GM12892 (cell line): ENCODE measurements around the gene FBXW5.

Experiments used
- DNase-seq: peaks from one replicate; pipeline ENCODE4 v3.0.0; 2011; ENCODE audit not compliant: insufficient read length
- FAIRE-seq: peaks from 2 replicates; lab custom pipeline; 2011; peaks lifted over from hg19 to GRCh38; lab: Jason Lieb, UNC
- POLR2A ChIP-seq: IDR thresholded peaks from 2 replicates; pipeline ENCODE4 v1.6.1; 2011; ENCODE audit warnings: low read depth, low read length, control low read depth
- POLR2AphosphoS5 ChIP-seq: IDR thresholded peaks from 2 replicates; pipeline ENCODE4 v1.6.1; 2011; ENCODE audit warnings: low read depth, low read length, control low read depth
- TAF1 ChIP-seq: IDR thresholded peaks from 2 replicates; pipeline ENCODE4 v1.6.1; 2011; ENCODE audit warnings: low read depth, mild to moderate bottlenecking, control low read depth, low read length, borderline replicate concordance

FBXW5 gene

DNA sequence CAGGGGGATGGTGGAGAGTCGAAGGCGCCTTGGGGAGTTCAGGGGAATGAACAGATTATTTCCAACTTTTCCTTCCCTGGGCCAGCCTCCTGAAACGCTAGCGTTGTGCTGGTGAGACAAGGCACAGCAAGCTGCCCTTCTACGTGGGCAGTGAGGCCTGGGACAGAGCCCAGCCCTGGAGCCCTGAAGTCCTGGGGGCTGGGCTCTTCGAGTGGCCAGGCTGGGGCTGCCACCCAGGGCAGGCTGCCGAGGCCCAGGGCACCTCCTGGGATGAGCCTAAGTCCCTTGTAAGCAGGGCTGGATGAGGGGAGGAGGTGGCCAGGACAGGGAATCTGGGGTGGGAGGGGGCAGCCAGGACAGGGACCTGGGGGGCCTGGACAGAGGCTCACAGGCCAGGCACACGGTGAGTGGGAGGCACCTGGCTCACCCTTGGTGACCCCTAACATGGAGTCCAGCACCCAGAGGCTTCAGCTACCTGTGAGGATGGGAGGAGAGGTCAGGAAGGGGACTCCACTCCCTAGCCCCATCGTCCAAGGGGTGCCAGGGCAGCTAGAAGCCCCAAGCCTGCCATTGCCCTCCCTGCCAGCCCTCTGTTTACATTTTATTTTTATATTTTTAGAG, 6.2 kb upstream of the FBXW5 start:
- no peak for TF ChIP-seq POLR2A
- no peak for DNase-seq
- peak; percentile 9 for FAIRE-seq

DNA sequence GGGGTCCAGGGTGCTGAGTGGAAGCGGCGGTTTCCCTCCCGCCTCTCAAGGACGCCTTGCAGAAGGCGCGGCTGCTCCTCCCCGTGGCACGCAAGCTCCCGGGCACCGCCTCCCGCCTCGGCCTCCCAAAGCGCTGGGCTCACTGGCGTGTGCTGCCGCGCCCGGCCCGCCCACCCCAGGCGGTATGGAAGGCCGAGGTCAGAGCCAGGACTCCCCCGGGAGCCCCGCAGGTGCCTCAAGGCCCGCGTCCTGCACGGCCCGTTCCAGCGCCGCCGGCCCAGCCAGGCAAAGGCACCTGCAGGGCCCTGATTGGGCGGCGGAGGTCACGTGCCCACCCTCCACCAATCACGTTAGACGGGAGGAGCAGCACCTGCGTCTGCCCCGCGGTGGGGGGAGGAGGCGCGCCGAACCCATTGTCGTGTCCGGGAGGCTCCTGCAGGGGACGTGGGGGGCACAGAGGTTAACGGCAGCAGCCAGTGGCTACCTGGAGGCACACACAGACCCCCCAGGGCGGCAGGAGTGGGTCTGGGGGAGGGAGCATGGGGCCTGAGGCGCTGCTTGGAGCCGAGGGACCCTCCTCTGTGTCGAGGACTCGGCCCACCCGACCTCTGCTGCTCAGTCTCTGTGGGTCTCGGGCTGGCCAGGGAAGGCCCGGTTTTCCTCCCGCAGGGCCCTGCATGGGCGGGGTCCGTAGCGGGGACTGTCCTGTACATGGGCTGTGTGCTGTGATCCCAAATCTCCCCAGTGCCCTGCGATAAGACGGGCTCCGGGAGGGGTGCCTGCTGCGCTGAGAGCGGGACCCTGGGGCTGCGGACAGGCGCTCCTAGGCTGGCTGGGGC, 5.5 kb upstream of the FBXW5 start:
- DNase-seq = peak; percentile 100
- FAIRE-seq = peak; percentile 100
- TF ChIP-seq TAF1 (no peak), POLR2AphosphoS5 (0 out of 2 replicates have a peak, but pooled peaks have one; percentile 30), POLR2A (peak; percentile 77; the same call in 1 of the 2 replicates)

DNA sequence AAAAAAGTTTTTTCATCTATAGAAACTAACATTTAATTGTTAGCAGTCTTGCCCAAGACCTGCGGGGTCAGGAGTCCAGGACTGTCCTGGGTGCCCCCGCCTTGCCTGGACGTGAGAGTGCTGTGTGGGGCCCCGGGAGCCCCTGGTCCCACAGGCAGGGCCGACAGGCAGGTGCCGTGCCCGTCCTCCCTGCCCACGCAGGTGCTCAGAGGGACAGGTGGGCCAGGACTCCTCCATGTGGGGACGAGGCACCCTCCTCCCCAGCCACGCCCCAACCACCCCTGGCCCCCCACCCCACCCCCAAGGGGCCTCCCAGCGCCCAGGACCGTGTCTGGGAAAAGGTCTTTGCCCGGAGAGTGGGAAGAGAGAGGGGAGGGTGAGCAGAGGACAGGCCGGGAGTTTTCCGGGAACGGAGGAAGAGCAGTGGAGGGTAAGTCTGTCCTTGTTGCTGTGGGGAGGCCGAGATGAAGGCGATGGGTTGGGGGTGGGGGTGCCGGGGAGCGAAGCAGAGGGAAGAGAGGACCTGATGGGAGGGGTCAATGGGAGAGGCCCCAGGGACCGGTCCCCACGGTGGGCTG, 4.8 kb upstream of the FBXW5 start:
- FAIRE-seq (no peak), DNase-seq (no peak)
- no peak for TF ChIP-seq TAF1
- TF ChIP-seq POLR2A = no peak
- no peak for TF ChIP-seq POLR2AphosphoS5

GRCh38 chr9:136947955-136948510, 3.5 kb upstream of the FBXW5 start:
- TF ChIP-seq POLR2AphosphoS5 (no peak), POLR2A (no peak), TAF1 (no peak)
- FAIRE-seq (peak; percentile 33), DNase-seq (no peak)

DNA sequence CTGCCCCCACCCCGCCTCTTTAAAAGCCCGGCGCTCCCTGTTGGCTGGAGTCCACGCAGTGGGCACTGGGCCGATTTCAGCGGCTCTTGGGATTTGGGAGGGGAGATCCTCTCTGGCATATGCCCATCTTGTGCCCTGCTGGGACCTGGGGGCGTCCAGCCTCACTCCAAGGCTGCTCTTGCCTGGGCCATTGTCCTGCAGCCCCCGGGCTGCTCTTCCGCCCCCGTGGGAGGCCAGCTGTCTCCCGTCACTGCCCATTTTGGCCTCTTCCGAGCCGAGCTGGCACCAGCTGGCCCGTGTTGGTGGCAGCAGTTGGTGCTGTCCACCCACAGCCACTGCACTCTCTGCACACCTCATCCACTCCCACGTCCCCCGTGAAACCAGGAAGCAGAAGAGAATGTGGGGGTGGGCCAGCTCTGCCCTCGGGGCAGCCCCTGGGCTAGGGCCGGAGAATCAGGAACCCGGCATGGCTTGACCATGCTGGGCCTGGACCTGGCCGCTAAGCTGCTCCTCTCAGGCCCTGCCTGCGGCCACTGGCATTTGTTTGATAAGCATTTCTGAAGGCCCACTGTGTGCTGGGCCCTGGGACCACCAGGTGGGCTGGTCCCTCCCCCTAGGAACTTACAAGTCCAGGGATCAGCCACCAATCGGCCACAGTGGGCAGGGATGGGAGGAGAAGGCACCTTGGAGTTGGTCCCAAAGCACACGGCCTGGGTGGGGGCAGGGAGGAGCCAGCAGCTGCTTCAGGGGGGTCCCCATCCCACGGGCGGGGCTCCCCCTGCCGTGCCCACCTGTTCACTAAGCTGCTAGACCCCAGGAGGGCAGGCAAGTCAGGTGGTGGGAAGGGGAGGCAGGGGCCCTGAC, 2.7 kb upstream of the FBXW5 start:
- no peak for TF ChIP-seq POLR2A
- no peak for TF ChIP-seq TAF1
- TF ChIP-seq POLR2AphosphoS5 = no peak
- FAIRE-seq (no peak), DNase-seq (no peak)

GRCh38 chr9:136946228-136947027, 1.9 kb upstream of the FBXW5 start:
- no peak for FAIRE-seq
- DNase-seq = no peak
- TF ChIP-seq TAF1 = no peak
- no peak for TF ChIP-seq POLR2A
- TF ChIP-seq POLR2AphosphoS5 = no peak

DNA sequence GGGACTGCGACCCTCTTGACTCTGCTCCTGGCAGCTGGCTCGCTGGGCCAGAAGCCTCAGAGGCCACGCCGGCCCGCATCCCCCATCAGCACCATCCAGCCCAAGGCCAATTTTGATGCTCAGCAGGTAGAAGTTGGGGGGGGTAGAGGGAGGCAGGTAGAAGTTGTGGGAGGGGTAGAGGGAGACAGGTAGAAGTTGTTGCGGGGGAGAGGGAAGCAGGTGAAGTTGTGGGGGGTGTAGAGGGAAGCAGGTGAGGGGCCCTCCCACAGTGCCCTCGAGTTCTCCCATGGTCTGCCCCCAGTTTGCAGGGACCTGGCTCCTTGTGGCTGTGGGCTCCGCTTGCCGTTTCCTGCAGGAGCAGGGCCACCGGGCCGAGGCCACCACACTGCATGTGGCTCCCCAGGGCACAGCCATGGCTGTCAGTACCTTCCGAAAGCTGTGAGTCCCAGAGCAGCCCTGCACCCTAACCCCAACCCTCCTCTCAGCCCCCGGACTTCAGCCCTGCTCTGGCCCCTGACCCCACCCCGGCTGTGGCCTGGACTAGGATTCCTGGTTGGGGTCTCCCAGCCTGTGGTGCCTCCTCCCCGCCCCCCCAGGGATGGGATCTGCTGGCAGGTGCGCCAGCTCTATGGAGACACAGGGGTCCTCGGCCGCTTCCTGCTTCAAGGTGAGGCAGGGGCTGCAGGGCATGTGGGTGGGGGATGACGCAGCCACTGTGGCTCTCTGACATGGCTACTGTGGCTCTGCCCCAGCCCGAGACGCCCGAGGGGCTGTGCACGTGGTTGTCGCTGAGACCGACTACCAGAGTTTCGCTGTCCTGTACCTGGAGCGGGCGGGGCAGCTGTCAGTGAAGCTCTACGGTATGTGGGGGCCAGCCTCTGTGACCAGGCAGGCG, 1.0 kb upstream of the FBXW5 start:
- FAIRE-seq (no peak), DNase-seq (no peak)
- TF ChIP-seq POLR2AphosphoS5 (no peak), TAF1 (no peak), POLR2A (no peak)

- peak; percentile 86 for DNase-seq
- no peak for FAIRE-seq
- TF ChIP-seq POLR2AphosphoS5 = no peak
Measured at GRCh38 chr9:136944212-136944518, 373 bp downstream of the FBXW5 start.

GRCh38 chr9:136943291-136944211, 987 bp downstream of the FBXW5 start:
- DNase-seq (peak; percentile 70), FAIRE-seq (peak; percentile 33)
- TF ChIP-seq POLR2A (no peak), TAF1 (no peak), POLR2AphosphoS5 (no peak)
